Common myeloid progenitor, CD34-positive (primary cell): ENCODE results near the gene PAGE4. TPM values are rescaled to one million over a fixed set of nuclear protein-coding genes. Genes with fewer than 3 reads are reported as not detected.

Experiments
- CTCF ChIA-PET: fragments of 350-600 bp; sonication (Branson Sonifier 250); formaldehyde crosslinking; loops from one replicate; lab custom pipeline; 2021; ENCODE audit warnings: antibody characterized with exemption; lab: Charles Lee
- POLR2A ChIA-PET: fragments of 350-600 bp; sonication (Branson Sonifier 250); formaldehyde crosslinking; loops from one replicate; lab custom pipeline; 2021; ENCODE audit warnings: antibody characterized with exemption; lab: Charles Lee
- DNase-seq, 3 donors: peaks; one replicate each; pipeline versions ENCODE4 v3.0.0 to v3.0.0-alpha.2; 2013
- H3K27ac ChIP-seq, 2 experiments: 1 replicate in 1 of 2; 2 replicates in 1 of 2; pipeline ENCODE4 v1.7.0; 2013; ENCODE audit warnings: inconsistent platforms in 2 of 2, low read length in 2 of 2, mild to moderate bottlenecking in 2 of 2, low read depth in 1 of 2, moderate library complexity in 1 of 2; ENCODE audit not compliant: severe bottlenecking in 2 of 2, insufficient read depth in 1 of 2, poor library complexity in 1 of 2
- H3K27me3 ChIP-seq, 5 experiments: replicated peaks in 2 of 5; 1 replicate in 3 of 5; 2 replicates in 2 of 5; pipeline versions ENCODE4 v1.6.1 to v1.7.0; 2013; ENCODE audit warnings: low read length in 4 of 5, mild to moderate bottlenecking in 2 of 5, moderate library complexity in 2 of 5, inconsistent platforms in 1 of 5; ENCODE audit not compliant: insufficient read depth in 5 of 5, control insufficient read depth in 4 of 5
- H3K36me3 ChIP-seq, 4 experiments: 1 replicate in 2 of 4; 2 replicates in 2 of 4; pipeline versions ENCODE4 v1.6.1 to v1.7.0; 2013; ENCODE audit warnings: low read length in 3 of 4, control low read depth in 1 of 4, mild to moderate bottlenecking in 1 of 4; ENCODE audit not compliant: control insufficient read depth in 4 of 4, insufficient read depth in 4 of 4
- H3K4me1 ChIP-seq, 4 experiments: 1 replicate in 3 of 4; 2 replicates in 1 of 4; pipeline versions ENCODE4 v1.6.1 to v1.7.1; 2013; ENCODE audit warnings: low read length in 3 of 4, mild to moderate bottlenecking in 3 of 4, control low read depth in 1 of 4, inconsistent platforms in 1 of 4, moderate library complexity in 1 of 4; ENCODE audit not compliant: control insufficient read depth in 4 of 4, insufficient read depth in 4 of 4; ENCODE audit errors: control extremely low read depth in 1 of 4
- H3K4me3 ChIP-seq, 7 experiments: 1 replicate in 4 of 7; 2 replicates in 3 of 7; pipeline versions ENCODE4 v1.5.1 to v1.7.0; 2013; ENCODE audit warnings: mild to moderate bottlenecking in 7 of 7, low read length in 6 of 7, moderate library complexity in 6 of 7, inconsistent platforms in 2 of 7, low read depth in 2 of 7, control low read depth in 1 of 7; ENCODE audit not compliant: insufficient read depth in 4 of 7, control insufficient read depth in 1 of 7; ENCODE audit errors: extremely low read depth in 1 of 7
- H3K9me3 ChIP-seq, 5 experiments: 1 replicate in 4 of 5; 2 replicates in 1 of 5; pipeline versions ENCODE4 v1.6.1 to v1.7.1; 2013; ENCODE audit warnings: low read length in 4 of 5, mild to moderate bottlenecking in 2 of 5, inconsistent platforms in 1 of 5, low read depth in 1 of 5, moderate library complexity in 1 of 5; ENCODE audit not compliant: control insufficient read depth in 4 of 5, insufficient read depth in 2 of 5; ENCODE audit errors: control extremely low read depth in 1 of 5
- WGBS: methylation state at CpG from one replicate; pipeline ENCODE4 v1.1.5; 2013; ENCODE audit not compliant: insufficient coverage; 5-methylcytosine and 5-hydroxymethylcytosine counted together
- polyA plus RNA-seq: library from polyadenylated mRNA; unstranded; fragments of 120-200 nt; gene quantifications from one replicate; pipeline ENCODE4 v1.2.1, GENCODE V29; 2013

Gene PAGE4
- not detected for polyA plus RNA-seq

- Histone ChIP-seq H3K27ac (no peak within 1 kb of the TSS), H3K4me1 (no peaks in the 10 kb centered on the region), H3K4me3 (no peak within 1 kb of the TSS), H3K36me3 (no peaks in the 10 kb centered on the region), H3K27me3 (peaks cover 0 to 8% (median 0%) of the 10 kb centered on the region in 5 experiments), H3K9me3 (no peaks in the 10 kb centered on the region)
- 80% methylated on average over 1 of the region's 8 CpGs for WGBS
- ChIA-PET POLR2A (no interaction called here), CTCF (no interaction called here)
- DNase-seq, result no peak
Observed at GRCh38 chrX:49829016-49829415, at the start of gene PAGE4. PAGE4 (plus strand) TSS chrX:49829303; CDS start chrX:49830429, 1,126 bp downstream.

- 89% methylated on average over 1 of the region's 1 CpG for WGBS
- ChIA-PET POLR2A (no interaction called here), CTCF (no interaction called here)
- Histone ChIP-seq H3K27ac (no peak overlapping the region), H3K4me1 (no peaks in the 10 kb centered on the region), H3K4me3 (no peak overlapping the region), H3K9me3 (no peaks in the 10 kb centered on the region), H3K27me3 (peaks cover 0 to 2% (median 0%) of the 10 kb centered on the region in 5 experiments), H3K36me3 (no peaks in the 10 kb centered on the region)
- DNase-seq, result no peak
Observed at GRCh38 chrX:49784747-49785280, 44.3 kb upstream of the PAGE4 start.

GRCh38 chrX:49792376-49792775 lies 36.7 kb upstream of the PAGE4 start:
- Histone ChIP-seq H3K36me3 (no peaks in the 10 kb centered on the region), H3K27me3 (peaks cover 0 to 2% (median 0%) of the 10 kb centered on the region in 5 experiments), H3K4me3 (no peak overlapping the region), H3K4me1 (no peaks in the 10 kb centered on the region), H3K9me3 (no peaks in the 10 kb centered on the region), H3K27ac (no peak overlapping the region)
- ChIA-PET CTCF (no interaction called here), POLR2A (no interaction called here)
- DNase-seq, result no peak
- WGBS, result no CpG with 5 or more reads among the region's 1 CpG

- Histone ChIP-seq H3K4me1 (no peaks in the 10 kb centered on the region), H3K36me3 (no peaks in the 10 kb centered on the region), H3K4me3 (no peak overlapping the region), H3K9me3 (peaks cover 0 to 3% (median 0%) of the 10 kb centered on the region in 5 experiments), H3K27ac (no peak overlapping the region), H3K27me3 (no peaks in the 10 kb centered on the region)
- POLR2A ChIA-PET, result no interaction called here
- CTCF ChIA-PET, result no interaction called here
- no peak for DNase-seq
Observed at GRCh38 chrX:49793686-49794085, 35.4 kb upstream of the PAGE4 start.

GRCh38 chrX:49799828-49800227 lies 29.3 kb upstream of the PAGE4 start:
- H3K27ac ChIP-seq, result no peak overlapping the region
- H3K27me3 ChIP-seq, result peaks cover 0 to 4% (median 0%) of the 10 kb centered on the region in 5 experiments
- WGBS, result no CpG with 5 or more reads among the region's 1 CpG
- H3K4me3 ChIP-seq, result no peak overlapping the region
- peaks cover 0 to 6% (median 0%) of the 10 kb centered on the region in 5 experiments for H3K9me3 ChIP-seq
- POLR2A ChIA-PET, result no interaction called here
- H3K36me3 ChIP-seq, result no peaks in the 10 kb centered on the region
- CTCF ChIA-PET, result no interaction called here
- no peaks in the 10 kb centered on the region for H3K4me1 ChIP-seq
- DNase-seq, result no peak

- peak in 2 of 3 donors; percentile 11 to 44 for DNase-seq
- WGBS, result no CpG with 5 or more reads among the region's 1 CpG
- no peak overlapping the region for H3K4me3 ChIP-seq
Observed at GRCh38 chrX:49809891-49810632, 19.0 kb upstream of the PAGE4 start.

GRCh38 chrX:49812177-49812576 lies 16.9 kb upstream of the PAGE4 start:
- no peaks in the 10 kb centered on the region for H3K27me3 ChIP-seq
- WGBS, result 74% methylated on average over 2 of the region's 4 CpGs
- no peak overlapping the region for H3K27ac ChIP-seq
- no peaks in the 10 kb centered on the region for H3K9me3 ChIP-seq
- H3K4me1 ChIP-seq, result no peaks in the 10 kb centered on the region
- H3K36me3 ChIP-seq, result no peaks in the 10 kb centered on the region
- no peak for DNase-seq
- H3K4me3 ChIP-seq, result no peak overlapping the region
- CTCF ChIA-PET, result no interaction called here
- POLR2A ChIA-PET, result no interaction called here

More at GRCh38 chrX:49809891-49810632, 19.0 kb upstream of the PAGE4 start:
- no peaks in the 10 kb centered on the region for H3K4me1 ChIP-seq
- POLR2A ChIA-PET, result no interaction called here
- no peaks in the 10 kb centered on the region for H3K36me3 ChIP-seq
- no peak overlapping the region for H3K27ac ChIP-seq
- H3K27me3 ChIP-seq, result no peaks in the 10 kb centered on the region
- CTCF ChIA-PET, result no interaction called here
- no peaks in the 10 kb centered on the region for H3K9me3 ChIP-seq
